GM21381 (cell line): Measurements from ENCODE around the gene ZFP36L1.

Source experiments
- ATAC-seq: cut with Tn5 transposase; IDR thresholded peaks from one replicate; pipeline ENCODE4 v1.9.1; 2021; ENCODE audit warnings: mild to moderate bottlenecking, moderate library complexity; ENCODE audit not compliant: unreplicated experiment

The ZFP36L1 gene

GRCh38 chr14:68741839-68742470 is 50.9 kb downstream of the ZFP36L1 start:
- peak; percentile 87 for ATAC-seq

DNA sequence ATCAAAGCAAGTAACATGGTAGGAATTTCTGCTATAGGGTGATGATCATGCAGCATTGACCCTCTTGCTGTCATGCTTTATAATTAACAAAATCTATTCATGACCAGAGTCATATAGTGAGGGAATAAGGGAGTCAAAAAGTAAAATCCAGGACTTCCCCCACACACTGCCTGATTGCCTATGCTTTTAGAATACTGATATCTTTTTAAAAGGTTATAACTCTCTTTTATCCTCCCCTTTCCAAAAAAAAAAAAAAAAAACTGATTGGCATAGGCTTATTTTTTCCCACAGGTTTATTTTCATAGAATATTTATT is 51.4 kb downstream of the ZFP36L1 start:
- ATAC-seq: no peak

DNA sequence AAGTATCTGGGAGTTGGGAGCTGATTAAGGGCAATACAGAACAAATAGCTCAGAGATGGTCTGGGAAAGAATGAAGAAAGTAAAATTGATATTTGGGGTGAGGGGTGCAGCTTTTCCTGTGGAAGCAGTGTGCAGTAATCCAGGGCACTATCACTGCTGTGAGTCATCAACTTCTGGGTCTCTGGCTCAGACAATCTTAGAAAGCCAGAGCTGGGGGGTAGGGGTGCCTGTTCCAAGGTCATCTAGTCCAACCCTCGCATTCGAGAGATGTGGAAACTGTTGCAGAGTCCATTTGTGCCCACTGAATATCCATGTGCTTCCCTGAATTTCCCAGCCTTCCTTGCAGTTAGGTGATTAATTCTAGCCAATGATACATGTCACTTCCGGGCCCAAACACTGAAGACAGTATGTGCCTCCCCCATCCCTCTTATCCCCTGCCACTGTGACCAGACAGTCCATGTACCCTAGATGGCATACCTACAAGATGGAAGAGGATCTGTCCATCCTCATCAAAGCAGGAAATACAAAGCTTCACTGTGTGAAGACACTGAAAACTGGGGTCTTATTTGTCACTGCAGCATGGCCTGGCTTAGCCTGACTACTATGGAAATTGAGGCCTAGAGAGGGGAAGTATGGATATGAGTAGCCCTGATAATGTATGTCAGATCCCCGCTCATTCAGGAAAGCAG is 51.9 kb downstream of the ZFP36L1 start:
- no peak for ATAC-seq

DNA sequence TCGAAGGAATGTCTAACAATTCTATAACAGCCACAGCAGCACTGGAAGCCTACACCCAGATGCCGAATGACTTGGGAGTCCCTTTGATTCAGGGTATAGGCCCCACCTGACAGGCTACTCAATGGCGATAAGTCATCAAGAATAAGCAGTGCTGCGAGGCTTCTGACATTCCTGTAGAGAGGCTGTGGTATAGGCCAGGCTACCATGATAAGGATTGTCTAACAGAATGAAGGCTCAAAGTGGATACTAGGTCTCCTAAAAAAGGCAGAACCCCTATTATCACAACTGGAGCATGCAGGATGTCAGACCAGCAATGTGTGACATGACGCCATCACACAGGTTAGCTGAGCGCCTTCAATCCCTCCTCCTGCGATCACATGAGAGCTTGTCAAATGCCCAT is 53.2 kb downstream of the ZFP36L1 start:
- ATAC-seq: no peak

GRCh38 chr14:68738559-68738958 is 54.3 kb downstream of the ZFP36L1 start:
- ATAC-seq: no peak
